ENCODE data around the gene WDR26.
A peak's percentile ranks its signal among the peaks of the same experiment; 100 is the strongest.

Gene WDR26

DNA sequence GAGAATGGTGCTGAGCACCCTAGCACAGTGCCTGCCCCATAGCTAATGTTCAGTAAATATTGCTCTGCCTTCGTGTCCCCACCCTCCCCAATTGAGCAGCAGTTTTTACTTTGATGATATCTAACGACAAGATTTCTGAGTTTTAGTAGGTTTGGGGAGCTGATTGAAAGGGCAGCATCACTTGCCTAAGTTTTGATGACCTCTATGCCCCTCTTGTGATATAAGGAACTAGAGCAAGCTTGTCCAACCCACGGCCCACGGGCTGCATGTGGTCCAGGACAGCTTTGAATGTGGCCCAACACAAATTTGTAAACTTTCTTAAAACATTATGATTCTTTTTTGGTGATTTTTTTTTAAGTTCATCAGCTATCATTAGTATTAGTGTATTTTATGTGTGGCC lies 76.4 kb downstream of the WDR26 start:
- Histone ChIP-seq H3K36me3 (ENCODE audit: control insufficient read depth, low read length) (no peaks in the 10 kb centered on the region), H3K27me3 (ENCODE audit: control insufficient read depth, low read length) (no peaks in the 10 kb centered on the region), H3K4me3 (ENCODE audit: low read length) (peak overlapping the region; percentile 77), H3K27ac (ENCODE audit: low read depth, low read length) (no peak overlapping the region), H4K20me1 (ENCODE audit: control insufficient read depth, insufficient read depth, low read depth, low read length) (no peaks in the 10 kb centered on the region), H3K4me2 (ENCODE audit: low read length) (peak overlapping the region; percentile 91), H3K4me1 (ENCODE audit: control insufficient read depth, low read length) (peaks cover 16% of the 10 kb centered on the region), H3F3A (ENCODE audit: control insufficient read depth, insufficient read depth) (no peaks in the 10 kb centered on the region), H3K9me2 (replicated peaks; ENCODE audit: control insufficient read depth, low read length) (no peaks in the 10 kb centered on the region), H3K79me2 (ENCODE audit: control insufficient read depth, low read length) (peaks cover 54% of the 10 kb centered on the region), H3K9me3 (ENCODE audit: control insufficient read depth, insufficient read depth, low read length) (no peaks in the 10 kb centered on the region)
- TF ChIP-seq EZH2phosphoT487 (IDR thresholded peaks at IDR 0.05; ENCODE audit: borderline replicate concordance, low read length) = no peak
- TF ChIP-seq, protein P1, sequence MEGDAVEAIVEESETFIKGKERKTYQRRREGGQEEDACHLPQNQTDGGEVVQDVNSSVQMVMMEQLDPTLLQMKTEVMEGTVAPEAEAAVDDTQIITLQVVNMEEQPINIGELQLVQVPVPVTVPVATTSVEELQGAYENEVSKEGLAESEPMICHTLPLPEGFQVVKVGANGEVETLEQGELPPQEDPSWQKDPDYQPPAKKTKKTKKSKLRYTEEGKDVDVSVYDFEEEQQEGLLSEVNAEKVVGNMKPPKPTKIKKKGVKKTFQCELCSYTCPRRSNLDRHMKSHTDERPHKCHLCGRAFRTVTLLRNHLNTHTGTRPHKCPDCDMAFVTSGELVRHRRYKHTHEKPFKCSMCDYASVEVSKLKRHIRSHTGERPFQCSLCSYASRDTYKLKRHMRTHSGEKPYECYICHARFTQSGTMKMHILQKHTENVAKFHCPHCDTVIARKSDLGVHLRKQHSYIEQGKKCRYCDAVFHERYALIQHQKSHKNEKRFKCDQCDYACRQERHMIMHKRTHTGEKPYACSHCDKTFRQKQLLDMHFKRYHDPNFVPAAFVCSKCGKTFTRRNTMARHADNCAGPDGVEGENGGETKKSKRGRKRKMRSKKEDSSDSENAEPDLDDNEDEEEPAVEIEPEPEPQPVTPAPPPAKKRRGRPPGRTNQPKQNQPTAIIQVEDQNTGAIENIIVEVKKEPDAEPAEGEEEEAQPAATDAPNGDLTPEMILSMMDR (IDR thresholded peaks at IDR 0.05; ENCODE audit: low read depth, low read length, poor library complexity, severe bottlenecking) = no peak

GRCh38 chr1:224357626-224358124 lies 76.9 kb downstream of the WDR26 start:
- Histone ChIP-seq H3K79me2 (ENCODE audit: control insufficient read depth, low read length) (peaks cover 48% of the 10 kb centered on the region), H3K36me3 (ENCODE audit: control insufficient read depth, low read length) (no peaks in the 10 kb centered on the region), H3K27me3 (ENCODE audit: control insufficient read depth, low read length) (no peaks in the 10 kb centered on the region), H3K9me2 (replicated peaks; ENCODE audit: control insufficient read depth, low read length) (no peaks in the 10 kb centered on the region), H3K4me1 (ENCODE audit: control insufficient read depth, low read length) (peaks cover 16% of the 10 kb centered on the region), H3F3A (ENCODE audit: control insufficient read depth, insufficient read depth) (no peaks in the 10 kb centered on the region), H3K27ac (ENCODE audit: low read depth, low read length) (no peak overlapping the region), H3K9me3 (ENCODE audit: control insufficient read depth, insufficient read depth, low read length) (no peaks in the 10 kb centered on the region), H3K4me2 (ENCODE audit: low read length) (peak overlapping the region; percentile 91), H3K4me3 (ENCODE audit: low read length) (peak overlapping the region; percentile 77), H4K20me1 (ENCODE audit: control insufficient read depth, insufficient read depth, low read depth, low read length) (no peaks in the 10 kb centered on the region)
- no peak for TF ChIP-seq EZH2phosphoT487 (IDR thresholded peaks at IDR 0.05; ENCODE audit: borderline replicate concordance, low read length)
- TF ChIP-seq, protein P1 (IDR thresholded peaks at IDR 0.05; ENCODE audit: low read depth, low read length, poor library complexity, severe bottlenecking) = no peak

GRCh38 chr1:224356685-224357625 lies 77.6 kb downstream of the WDR26 start, which contains the start of gene CNIH4:
CNIH4 (plus strand) TSS chr1:224356879; CDS start chr1:224356925, 46 bp downstream.
- peak within 1 kb of the TSS; percentile 77 for H3K4me3 ChIP-seq (ENCODE audit: low read length)
- no peaks in the 10 kb centered on the region for H3K9me3 ChIP-seq (ENCODE audit: control insufficient read depth, insufficient read depth, low read length)
- H3F3A ChIP-seq (ENCODE audit: control insufficient read depth, insufficient read depth) = no peaks in the 10 kb centered on the region
- H3K4me2 ChIP-seq (ENCODE audit: low read length) = peak within 1 kb of the TSS; percentile 91
- peaks cover 46% of the 10 kb centered on the region for H3K79me2 ChIP-seq (ENCODE audit: control insufficient read depth, low read length)
- H3K36me3 ChIP-seq (ENCODE audit: control insufficient read depth, low read length) = no peaks in the 10 kb centered on the region
- TF ChIP-seq, protein P1 (IDR thresholded peaks at IDR 0.05; ENCODE audit: low read depth, low read length, poor library complexity, severe bottlenecking) = no peak
- TF ChIP-seq EZH2phosphoT487 (IDR thresholded peaks at IDR 0.05; ENCODE audit: borderline replicate concordance, low read length) = no peak
- no peaks in the 10 kb centered on the region for H3K27me3 ChIP-seq (ENCODE audit: control insufficient read depth, low read length)
- H4K20me1 ChIP-seq (ENCODE audit: control insufficient read depth, insufficient read depth, low read depth, low read length) = no peaks in the 10 kb centered on the region
- H3K9me2 ChIP-seq (replicated peaks; ENCODE audit: control insufficient read depth, low read length) = no peaks in the 10 kb centered on the region
- peaks cover 16% of the 10 kb centered on the region for H3K4me1 ChIP-seq (ENCODE audit: control insufficient read depth, low read length)
- no peak within 1 kb of the TSS for H3K27ac ChIP-seq (ENCODE audit: low read depth, low read length)
